Mucosa of rectum (tissue), 2 donors: ENCODE data around the gene IGIP.
A peak's percentile ranks its signal among the peaks of the same experiment; 100 is the strongest.

ENCODE experiments used
- H3K27ac ChIP-seq, 2 donors: one replicate each; pipeline ENCODE4 v1.7.0; 2013; ENCODE audit warnings: inconsistent platforms in 2 of 2, low read depth in 2 of 2, low read length in 2 of 2
- H3K27me3 ChIP-seq, 2 donors: one replicate each; pipeline ENCODE4 v1.7.0; 2013; ENCODE audit warnings: low read length in 2 of 2; ENCODE audit not compliant: control insufficient read depth in 2 of 2, insufficient read depth in 2 of 2
- H3K36me3 ChIP-seq, 2 donors: one replicate each; pipeline ENCODE4 v1.7.0; 2013; ENCODE audit warnings: low read length in 2 of 2; ENCODE audit not compliant: control insufficient read depth in 2 of 2, insufficient read depth in 2 of 2
- H3K4me1 ChIP-seq, 2 donors: one replicate each; pipeline ENCODE4 v1.7.0; 2013; ENCODE audit warnings: low read length in 2 of 2, mild to moderate bottlenecking in 1 of 2; ENCODE audit not compliant: control insufficient read depth in 2 of 2, insufficient read depth in 2 of 2
- H3K4me3 ChIP-seq, 2 donors: one replicate each; pipeline ENCODE4 v1.7.0; 2013; ENCODE audit warnings: low read length in 2 of 2
- H3K9ac ChIP-seq, 2 donors: one replicate each; pipeline ENCODE4 v1.7.0; 2013; ENCODE audit warnings: low read length in 2 of 2, low read depth in 1 of 2, mild to moderate bottlenecking in 1 of 2
- H3K9me3 ChIP-seq, 2 donors: one replicate each; pipeline ENCODE4 v1.7.0; 2013; ENCODE audit warnings: low read length in 2 of 2; ENCODE audit not compliant: control insufficient read depth in 2 of 2
- donor health status: healthy.
- donor health status: Normal muscosa, but diverticular disease.

The IGIP gene

GRCh38 chr5:140162275-140162674 lies 36.5 kb downstream of the IGIP start:
- no peak overlapping the region for H3K9ac ChIP-seq
- no peak overlapping the region for H3K27ac ChIP-seq
- peaks cover 7 to 28% of the 10 kb centered on the region in 2 donors for H3K4me1 ChIP-seq
- H3K36me3 ChIP-seq = no peaks in the 10 kb centered on the region
- H3K4me3 ChIP-seq = no peak overlapping the region
- no peaks in the 10 kb centered on the region for H3K27me3 ChIP-seq
- H3K9me3 ChIP-seq = no peaks in the 10 kb centered on the region

GRCh38 chr5:140162781-140163180 lies 37.0 kb downstream of the IGIP start:
- Histone ChIP-seq H3K9ac (no peak overlapping the region), H3K27me3 (no peaks in the 10 kb centered on the region), H3K27ac (no peak overlapping the region), H3K4me1 (peaks cover 4 to 28% of the 10 kb centered on the region in 2 donors), H3K9me3 (no peaks in the 10 kb centered on the region), H3K36me3 (no peaks in the 10 kb centered on the region), H3K4me3 (no peak overlapping the region)

DNA sequence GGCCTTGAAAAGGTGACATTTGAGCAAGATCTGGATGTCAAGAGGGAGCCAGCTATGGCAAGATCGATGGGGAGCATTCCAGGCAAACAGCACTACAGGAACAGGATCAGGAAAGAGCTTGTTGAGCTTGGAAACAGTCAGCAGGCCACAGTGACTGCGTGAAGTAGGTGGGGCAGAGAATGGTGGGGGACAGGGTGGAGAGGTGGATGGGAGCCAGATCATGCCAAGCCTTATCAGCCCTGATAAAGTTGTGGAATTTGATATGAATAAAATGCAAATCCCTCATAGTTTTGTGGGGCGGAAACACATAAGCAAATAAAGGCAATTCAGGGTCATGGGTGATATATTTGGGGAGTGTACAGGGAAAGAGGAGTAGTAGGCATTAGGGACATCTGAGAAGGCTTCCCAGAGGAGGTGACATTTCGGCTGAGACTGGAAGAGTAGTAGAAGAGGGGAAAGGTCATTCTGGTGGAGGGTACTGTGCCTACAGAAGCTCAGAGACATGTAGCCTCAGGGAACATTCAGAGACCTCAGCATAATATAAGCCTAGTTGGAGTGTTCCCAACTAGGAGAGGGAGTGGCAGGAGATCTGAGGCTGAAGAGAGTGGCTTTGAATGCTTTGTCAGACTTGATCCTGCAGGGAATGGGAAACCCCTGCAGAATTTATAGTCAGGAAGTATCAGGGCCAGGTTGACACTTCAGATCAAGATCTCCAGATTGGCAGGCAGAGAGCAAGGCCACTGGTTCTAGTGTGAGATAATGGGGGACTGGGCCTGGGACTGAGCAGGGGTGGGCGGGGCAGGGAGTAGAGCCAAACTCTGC lies 39.6 kb downstream of the IGIP start:
- Histone ChIP-seq H3K4me1 (peaks cover 7 to 28% of the 10 kb centered on the region in 2 donors), H3K27ac (peak overlapping the region; percentile 81 to 85), H3K27me3 (no peaks in the 10 kb centered on the region), H3K9me3 (no peaks in the 10 kb centered on the region), H3K9ac (peak overlapping the region in 1 of 2 donors; percentile 48), H3K4me3 (peak overlapping the region in 1 of 2 donors; percentile 22), H3K36me3 (no peaks in the 10 kb centered on the region)

- no peaks in the 10 kb centered on the region for H3K27me3 ChIP-seq
- no peaks in the 10 kb centered on the region for H3K9me3 ChIP-seq
- H3K9ac ChIP-seq = peak overlapping the region in 1 of 2 donors; percentile 0
- peaks cover 7 to 28% of the 10 kb centered on the region in 2 donors for H3K4me1 ChIP-seq
- no peak overlapping the region for H3K4me3 ChIP-seq
- H3K36me3 ChIP-seq = no peaks in the 10 kb centered on the region
- peak overlapping the region; percentile 81 to 85 for H3K27ac ChIP-seq
Observed at GRCh38 chr5:140165923-140166270, 40.2 kb downstream of the IGIP start.

DNA sequence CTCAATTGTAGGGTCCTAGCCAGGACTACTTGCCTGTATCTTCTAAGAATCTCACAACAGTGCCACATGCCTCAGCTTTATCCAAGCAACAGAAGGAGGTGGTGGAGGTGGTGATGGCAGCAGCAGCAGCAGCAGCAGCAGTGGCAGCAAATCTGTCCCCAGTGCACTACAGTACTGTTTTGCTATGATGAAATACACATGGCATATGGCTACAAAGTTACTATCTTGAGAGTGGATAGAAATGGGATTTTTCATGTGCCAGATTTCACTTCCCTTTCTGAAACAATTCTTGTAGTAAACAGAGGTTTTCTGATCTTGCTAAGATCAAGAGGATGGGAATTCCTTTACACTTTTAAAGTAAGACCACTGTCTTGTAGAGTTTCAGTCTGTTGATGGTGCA lies 41.2 kb downstream of the IGIP start:
- Histone ChIP-seq H3K36me3 (no peaks in the 10 kb centered on the region), H3K27ac (no peak overlapping the region), H3K27me3 (no peaks in the 10 kb centered on the region), H3K9ac (no peak overlapping the region), H3K9me3 (no peaks in the 10 kb centered on the region), H3K4me1 (peaks cover 7 to 25% of the 10 kb centered on the region in 2 donors), H3K4me3 (no peak overlapping the region)

DNA sequence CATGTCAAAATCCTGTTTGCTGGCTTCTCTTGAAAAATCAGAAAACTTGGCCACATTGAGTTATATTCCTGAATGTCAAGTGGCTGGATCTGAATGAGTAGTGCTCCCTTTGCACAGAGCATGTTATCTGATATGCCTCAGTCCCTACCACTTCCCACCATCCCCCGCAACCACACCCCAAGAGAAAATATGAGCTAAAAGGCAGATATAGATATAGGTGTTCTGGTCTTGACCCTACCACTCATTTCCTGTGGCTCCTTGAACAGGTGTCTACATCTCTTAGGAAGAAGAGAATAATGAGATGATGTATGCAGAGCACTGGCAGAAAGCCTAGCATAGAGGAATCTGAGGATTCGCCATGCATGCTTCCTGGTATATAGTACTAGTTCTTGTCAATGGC lies 42.6 kb downstream of the IGIP start:
- no peak overlapping the region for H3K27ac ChIP-seq
- no peaks in the 10 kb centered on the region for H3K36me3 ChIP-seq
- no peaks in the 10 kb centered on the region for H3K27me3 ChIP-seq
- H3K4me3 ChIP-seq = no peak overlapping the region
- peaks cover 7 to 25% of the 10 kb centered on the region in 2 donors for H3K4me1 ChIP-seq
- no peak overlapping the region for H3K9ac ChIP-seq
- H3K9me3 ChIP-seq = no peaks in the 10 kb centered on the region

GRCh38 chr5:140169410-140169809 lies 43.7 kb downstream of the IGIP start:
- H3K27ac ChIP-seq = no peak overlapping the region

DNA sequence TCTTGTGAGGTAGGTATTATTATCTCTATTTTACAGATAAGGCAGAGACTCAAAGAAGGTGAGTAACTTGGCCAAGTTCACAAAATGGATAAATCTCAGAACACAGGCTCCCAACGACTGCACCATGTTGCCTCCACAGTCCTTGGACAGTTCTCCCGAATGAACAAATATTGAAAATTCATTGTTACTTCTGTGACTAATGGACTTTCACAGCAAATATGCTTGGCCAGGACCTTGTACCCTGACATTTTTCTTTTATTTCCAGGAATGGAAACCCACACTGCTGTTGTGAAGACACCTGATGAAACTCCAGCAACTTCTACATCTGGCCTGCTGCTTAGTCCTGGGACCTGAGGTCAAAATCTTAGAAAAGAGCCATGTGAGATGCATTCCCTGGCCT lies 46.7 kb downstream of the IGIP start:
- Histone ChIP-seq H3K9me3 (no peaks in the 10 kb centered on the region), H3K27me3 (no peaks in the 10 kb centered on the region), H3K4me3 (no peak overlapping the region), H3K36me3 (no peaks in the 10 kb centered on the region), H3K27ac (no peak overlapping the region), H3K4me1 (peaks cover 13 to 16% of the 10 kb centered on the region in 2 donors), H3K9ac (no peak overlapping the region)

More at GRCh38 chr5:140169410-140169809, 43.7 kb downstream of the IGIP start:
- Histone ChIP-seq H3K9me3 (no peaks in the 10 kb centered on the region), H3K27me3 (no peaks in the 10 kb centered on the region), H3K4me1 (peaks cover 8 to 24% of the 10 kb centered on the region in 2 donors), H3K36me3 (no peaks in the 10 kb centered on the region), H3K4me3 (no peak overlapping the region), H3K9ac (no peak overlapping the region)

- H3K27me3 ChIP-seq = no peaks in the 10 kb centered on the region
- no peaks in the 10 kb centered on the region for H3K9me3 ChIP-seq
- no peaks in the 10 kb centered on the region for H3K36me3 ChIP-seq
- peaks cover 17 to 19% of the 10 kb centered on the region in 2 donors for H3K4me1 ChIP-seq
- H3K4me3 ChIP-seq = no peak overlapping the region
- no peak overlapping the region for H3K9ac ChIP-seq
- H3K27ac ChIP-seq = no peak overlapping the region
Observed at GRCh38 chr5:140174014-140174413, 48.3 kb downstream of the IGIP start.

GRCh38 chr5:140174465-140175366 lies 49.0 kb downstream of the IGIP start, which contains the start of gene CYSTM1:
TSS of gene CYSTM1 (plus strand) at chr5:140175188. CDS start at chr5:140194466, 19,278 bp downstream.
- peak within 1 kb of the TSS; percentile 93 to 94 for H3K9ac ChIP-seq
- H3K27me3 ChIP-seq = no peaks in the 10 kb centered on the region
- H3K4me3 ChIP-seq = peak within 1 kb of the TSS; percentile 74 to 90
- H3K4me1 ChIP-seq = peaks cover 17 to 20% of the 10 kb centered on the region in 2 donors
- no peaks in the 10 kb centered on the region for H3K9me3 ChIP-seq
- H3K36me3 ChIP-seq = no peaks in the 10 kb centered on the region
- H3K27ac ChIP-seq = peak within 1 kb of the TSS; percentile 99 to 100
